ENCODE data around the gene OLIG2.
A peak's percentile ranks its signal among the peaks of the same experiment; 100 is the strongest.

The OLIG2 gene

DNA sequence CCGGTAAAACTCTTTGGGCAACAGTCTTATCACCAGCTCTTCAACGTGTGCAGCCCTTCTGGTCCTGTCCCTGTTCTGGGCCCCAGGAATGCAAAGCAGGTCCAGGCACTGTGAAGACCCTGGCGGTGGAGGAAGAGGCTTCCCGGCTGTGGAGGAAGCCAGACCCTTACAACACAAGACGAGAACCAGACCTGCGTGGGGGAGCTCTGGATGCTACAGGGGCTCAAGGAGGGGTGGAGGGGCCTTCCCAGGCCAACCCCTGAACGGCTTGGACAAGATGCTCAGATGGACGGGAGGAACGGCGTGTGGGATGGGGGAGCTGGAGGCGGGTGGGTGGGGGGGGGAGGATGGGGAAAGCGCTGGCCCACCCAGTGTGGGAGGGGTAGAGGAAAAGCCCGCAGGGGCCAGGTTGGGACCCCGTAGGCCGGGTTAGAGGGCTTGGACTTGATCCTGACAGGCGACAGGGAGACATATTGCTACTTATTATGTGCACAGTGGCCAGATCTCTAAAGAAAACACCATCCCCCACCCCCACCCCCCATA lies 5.1 kb upstream of the OLIG2 start:
- DNase-seq: no peak

DNA sequence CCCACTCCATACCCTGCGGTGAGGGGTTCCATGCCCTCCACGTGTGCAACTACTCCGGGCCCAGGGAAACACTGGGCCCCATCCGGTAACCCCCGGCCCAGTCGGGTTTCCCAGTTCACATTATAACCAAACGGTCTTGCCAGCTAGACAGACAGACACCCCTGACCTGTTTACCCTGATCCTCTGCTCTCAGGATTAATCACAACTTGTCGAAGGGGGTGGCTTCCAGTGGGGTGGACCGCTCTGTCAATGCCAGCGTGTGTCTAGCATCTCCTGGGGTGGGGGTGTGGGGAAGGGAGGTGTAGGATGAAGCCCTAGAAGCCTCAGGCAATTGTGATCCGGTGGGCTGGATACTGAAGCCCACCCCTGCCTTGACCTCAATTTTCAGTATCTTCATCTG lies 4.6 kb upstream of the OLIG2 start:
- DNase-seq: no peak

DNA sequence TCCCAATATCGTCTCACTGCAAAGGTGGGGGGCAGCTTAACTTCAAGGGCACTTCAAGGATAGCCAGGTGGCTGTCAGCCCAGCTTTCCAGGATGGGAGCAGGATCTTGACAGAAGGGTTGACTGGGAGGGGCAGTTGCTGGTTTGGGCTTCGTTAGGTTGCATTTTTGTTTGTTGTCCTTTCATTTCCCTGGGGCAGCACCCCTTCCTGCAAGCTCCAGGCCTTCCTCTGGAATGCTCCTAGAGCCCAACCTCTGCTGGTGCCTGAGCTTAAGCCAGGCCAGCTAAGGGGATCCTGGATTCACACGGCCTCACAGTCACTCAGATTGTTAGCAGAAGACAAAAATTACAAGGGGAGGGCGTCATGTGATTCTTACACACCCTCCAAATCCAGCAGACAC lies 4.1 kb upstream of the OLIG2 start:
- DNase-seq: no peak

DNA sequence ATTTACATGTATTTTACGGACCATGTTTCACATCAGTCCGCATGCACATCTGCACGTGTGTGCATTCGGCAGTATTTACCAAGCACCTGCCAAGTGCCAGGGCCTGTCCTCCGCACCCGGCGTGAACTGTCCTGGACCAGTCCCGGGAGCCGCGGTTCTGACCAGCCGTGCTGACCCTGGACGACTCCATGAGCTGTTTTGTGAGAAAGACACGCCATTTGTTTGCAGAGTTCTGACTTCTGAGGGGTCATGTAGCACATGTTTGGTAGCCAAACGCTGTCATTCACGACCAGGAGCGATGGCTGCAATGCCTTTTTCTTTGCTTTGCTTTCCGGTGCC lies 3.3 kb upstream of the OLIG2 start:
- no peak for DNase-seq

DNA sequence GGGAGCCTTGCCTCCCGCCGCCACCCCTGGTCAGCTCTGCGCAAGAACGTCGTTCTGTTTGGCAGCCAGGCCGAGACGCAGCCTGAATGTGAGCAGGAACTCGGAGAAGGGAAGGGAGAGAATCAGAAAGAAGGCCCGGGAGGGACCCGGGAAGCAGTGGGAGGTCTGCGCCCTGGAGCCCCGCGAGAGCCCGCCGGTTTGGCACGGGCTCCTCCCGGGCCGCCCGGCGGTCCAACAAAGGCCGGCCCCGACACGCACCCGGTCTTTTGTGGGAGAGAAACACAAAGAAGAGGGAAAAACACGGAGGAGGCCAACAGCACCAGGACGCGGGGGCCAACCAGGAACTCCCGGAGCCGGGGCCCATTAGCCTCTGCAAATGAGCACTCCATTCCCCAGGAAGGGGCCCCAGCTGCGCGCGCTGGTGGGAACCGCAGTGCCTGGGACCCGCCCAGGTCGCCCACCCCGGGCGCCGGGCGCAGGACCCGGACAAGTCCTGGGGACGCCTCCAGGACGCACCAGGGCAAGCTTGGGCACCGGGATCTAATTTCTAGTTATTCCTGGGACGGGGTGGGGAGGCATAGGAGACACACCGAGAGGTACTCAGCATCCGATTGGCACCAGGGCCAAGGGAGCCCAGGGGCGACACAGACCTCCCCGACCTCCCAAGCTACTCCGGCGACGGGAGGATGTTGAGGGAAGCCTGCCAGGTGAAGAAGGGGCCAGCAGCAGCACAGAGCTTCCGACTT lies 2.7 kb upstream of the OLIG2 start:
- DNase-seq: no peak

DNA sequence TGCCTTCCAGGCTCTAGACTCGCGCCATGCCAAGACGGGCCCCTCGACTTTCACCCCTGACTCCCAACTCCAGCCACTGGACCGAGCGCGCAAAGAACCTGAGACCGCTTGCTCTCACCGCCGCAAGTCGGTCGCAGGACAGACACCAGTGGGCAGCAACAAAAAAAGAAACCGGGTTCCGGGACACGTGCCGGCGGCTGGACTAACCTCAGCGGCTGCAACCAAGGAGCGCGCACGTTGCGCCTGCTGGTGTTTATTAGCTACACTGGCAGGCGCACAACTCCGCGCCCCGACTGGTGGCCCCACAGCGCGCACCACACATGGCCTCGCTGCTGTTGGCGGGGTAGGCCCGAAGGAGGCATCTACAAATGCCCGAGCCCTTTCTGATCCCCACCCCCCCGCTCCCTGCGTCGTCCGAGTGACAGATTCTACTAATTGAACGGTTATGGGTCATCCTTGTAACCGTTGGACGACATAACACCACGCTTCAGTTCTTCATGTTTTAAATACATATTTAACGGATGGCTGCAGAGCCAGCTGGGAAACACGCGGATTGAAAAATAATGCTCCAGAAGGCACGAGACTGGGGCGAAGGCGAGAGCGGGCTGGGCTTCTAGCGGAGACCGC lies 2.0 kb upstream of the OLIG2 start:
- DNase-seq: no peak

DNA sequence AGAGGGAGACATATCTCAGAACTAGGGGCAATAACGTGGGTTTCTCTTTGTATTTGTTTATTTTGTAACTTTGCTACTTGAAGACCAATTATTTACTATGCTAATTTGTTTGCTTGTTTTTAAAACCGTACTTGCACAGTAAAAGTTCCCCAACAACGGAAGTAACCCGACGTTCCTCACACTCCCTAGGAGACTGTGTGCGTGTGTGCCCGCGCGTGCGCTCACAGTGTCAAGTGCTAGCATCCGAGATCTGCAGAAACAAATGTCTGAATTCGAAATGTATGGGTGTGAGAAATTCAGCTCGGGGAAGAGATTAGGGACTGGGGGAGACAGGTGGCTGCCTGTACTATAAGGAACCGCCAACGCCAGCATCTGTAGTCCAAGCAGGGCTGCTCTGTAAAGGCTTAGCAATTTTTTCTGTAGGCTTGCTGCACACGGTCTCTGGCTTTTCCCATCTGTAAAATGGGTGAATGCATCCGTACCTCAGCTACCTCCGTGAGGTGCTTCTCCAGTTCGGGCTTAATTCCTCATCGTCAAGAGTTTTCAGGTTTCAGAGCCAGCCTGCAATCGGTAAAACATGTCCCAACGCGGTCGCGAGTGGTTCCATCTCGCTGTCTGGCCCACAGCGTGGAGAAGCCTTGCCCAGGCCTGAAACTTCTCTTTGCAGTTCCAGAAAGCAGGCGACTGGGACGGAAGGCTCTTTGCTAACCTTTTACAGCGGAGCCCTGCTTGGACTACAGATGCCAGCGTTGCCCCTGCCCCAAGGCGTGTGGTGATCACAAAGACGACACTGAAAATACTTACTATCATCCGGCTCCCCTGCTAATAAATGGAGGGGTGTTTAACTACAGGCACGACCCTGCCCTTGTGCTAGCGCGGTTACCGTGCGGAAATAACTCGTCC lies 1.3 kb upstream of the OLIG2 start:
- no peak for DNase-seq

DNA sequence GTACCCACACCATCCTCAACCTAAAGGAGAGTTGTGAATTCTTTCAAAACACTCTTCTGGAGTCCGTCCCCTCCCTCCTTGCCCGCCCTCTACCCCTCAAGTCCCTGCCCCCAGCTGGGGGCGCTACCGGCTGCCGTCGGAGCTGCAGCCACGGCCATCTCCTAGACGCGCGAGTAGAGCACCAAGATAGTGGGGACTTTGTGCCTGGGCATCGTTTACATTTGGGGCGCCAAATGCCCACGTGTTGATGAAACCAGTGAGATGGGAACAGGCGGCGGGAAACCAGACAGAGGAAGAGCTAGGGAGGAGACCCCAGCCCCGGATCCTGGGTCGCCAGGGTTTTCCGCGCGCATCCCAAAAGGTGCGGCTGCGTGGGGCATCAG lies 638 bp upstream of the OLIG2 start:
- no peak for DNase-seq

DNA sequence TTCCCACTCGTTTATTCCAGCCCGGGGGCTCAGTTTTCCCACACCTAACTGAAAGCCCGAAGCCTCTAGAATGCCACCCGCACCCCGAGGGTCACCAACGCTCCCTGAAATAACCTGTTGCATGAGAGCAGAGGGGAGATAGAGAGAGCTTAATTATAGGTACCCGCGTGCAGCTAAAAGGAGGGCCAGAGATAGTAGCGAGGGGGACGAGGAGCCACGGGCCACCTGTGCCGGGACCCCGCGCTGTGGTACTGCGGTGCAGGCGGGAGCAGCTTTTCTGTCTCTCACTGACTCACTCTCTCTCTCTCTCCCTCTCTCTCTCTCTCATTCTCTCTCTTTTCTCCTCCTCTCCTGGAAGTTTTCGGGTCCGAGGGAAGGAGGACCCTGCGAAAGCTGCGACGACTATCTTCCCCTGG lies 716 bp downstream of the OLIG2 start:
- no peak for DNase-seq

DNA sequence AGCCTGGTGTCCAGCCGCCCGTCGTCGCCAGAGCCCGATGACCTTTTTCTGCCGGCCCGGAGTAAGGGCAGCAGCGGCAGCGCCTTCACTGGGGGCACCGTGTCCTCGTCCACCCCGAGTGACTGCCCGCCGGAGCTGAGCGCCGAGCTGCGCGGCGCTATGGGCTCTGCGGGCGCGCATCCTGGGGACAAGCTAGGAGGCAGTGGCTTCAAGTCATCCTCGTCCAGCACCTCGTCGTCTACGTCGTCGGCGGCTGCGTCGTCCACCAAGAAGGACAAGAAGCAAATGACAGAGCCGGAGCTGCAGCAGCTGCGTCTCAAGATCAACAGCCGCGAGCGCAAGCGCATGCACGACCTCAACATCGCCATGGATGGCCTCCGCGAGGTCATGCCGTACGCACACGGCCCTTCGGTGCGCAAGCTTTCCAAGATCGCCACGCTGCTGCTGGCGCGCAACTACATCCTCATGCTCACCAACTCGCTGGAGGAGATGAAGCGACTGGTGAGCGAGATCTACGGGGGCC lies 1.2 kb downstream of the OLIG2 start:
- DNase-seq: no peak

DNA sequence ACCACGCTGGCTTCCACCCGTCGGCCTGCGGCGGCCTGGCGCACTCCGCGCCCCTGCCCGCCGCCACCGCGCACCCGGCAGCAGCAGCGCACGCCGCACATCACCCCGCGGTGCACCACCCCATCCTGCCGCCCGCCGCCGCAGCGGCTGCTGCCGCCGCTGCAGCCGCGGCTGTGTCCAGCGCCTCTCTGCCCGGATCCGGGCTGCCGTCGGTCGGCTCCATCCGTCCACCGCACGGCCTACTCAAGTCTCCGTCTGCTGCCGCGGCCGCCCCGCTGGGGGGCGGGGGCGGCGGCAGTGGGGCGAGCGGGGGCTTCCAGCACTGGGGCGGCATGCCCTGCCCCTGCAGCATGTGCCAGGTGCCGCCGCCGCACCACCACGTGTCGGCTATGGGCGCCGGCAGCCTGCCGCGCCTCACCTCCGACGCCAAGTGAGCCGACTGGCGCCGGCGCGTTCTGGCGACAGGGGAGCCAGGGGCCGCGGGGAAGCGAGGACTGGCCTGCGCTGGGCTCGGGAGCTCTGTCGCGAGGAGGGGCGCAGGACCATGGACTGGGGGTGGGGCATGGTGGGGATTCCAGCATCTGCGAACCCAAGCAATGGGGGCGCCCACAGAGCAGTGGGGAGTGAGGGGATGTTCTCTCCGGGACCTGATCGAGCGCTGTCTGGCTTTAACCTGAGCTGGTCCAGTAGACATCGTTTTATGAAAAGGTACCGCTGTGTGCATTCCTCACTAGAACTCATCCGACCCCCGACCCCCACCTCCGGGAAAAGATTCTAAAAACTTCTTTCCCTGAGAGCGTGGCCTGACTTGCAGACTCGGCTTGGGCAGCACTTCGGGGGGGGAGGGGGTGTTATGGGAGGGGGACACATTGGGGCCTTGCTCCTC lies 1.9 kb downstream of the OLIG2 start:
- DNase-seq: no peak

DNA sequence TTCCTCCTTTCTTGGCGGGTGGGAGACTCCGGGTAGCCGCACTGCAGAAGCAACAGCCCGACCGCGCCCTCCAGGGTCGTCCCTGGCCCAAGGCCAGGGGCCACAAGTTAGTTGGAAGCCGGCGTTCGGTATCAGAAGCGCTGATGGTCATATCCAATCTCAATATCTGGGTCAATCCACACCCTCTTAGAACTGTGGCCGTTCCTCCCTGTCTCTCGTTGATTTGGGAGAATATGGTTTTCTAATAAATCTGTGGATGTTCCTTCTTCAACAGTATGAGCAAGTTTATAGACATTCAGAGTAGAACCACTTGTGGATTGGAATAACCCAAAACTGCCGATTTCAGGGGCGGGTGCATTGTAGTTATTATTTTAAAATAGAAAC lies 2.5 kb downstream of the OLIG2 start:
- no peak for DNase-seq

DNA sequence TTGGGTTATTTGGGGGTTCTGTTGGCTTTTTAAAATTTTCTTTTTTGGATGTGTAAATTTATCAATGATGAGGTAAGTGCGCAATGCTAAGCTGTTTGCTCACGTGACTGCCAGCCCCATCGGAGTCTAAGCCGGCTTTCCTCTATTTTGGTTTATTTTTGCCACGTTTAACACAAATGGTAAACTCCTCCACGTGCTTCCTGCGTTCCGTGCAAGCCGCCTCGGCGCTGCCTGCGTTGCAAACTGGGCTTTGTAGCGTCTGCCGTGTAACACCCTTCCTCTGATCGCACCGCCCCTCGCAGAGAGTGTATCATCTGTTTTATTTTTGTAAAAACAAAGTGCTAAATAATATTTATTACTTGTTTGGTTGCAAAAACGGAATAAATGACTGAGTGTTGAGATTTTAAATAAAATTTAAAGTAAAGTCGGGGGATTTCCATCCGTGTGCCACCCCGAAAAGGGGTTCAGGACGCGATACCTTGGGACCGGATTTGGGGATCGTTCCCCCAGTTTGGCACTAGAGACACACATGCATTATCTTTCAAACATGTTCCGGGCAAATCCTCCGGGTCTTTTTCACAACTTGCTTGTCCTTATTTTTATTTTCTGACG lies 3.1 kb downstream of the OLIG2 start:
- peak; percentile 48 for DNase-seq

DNA sequence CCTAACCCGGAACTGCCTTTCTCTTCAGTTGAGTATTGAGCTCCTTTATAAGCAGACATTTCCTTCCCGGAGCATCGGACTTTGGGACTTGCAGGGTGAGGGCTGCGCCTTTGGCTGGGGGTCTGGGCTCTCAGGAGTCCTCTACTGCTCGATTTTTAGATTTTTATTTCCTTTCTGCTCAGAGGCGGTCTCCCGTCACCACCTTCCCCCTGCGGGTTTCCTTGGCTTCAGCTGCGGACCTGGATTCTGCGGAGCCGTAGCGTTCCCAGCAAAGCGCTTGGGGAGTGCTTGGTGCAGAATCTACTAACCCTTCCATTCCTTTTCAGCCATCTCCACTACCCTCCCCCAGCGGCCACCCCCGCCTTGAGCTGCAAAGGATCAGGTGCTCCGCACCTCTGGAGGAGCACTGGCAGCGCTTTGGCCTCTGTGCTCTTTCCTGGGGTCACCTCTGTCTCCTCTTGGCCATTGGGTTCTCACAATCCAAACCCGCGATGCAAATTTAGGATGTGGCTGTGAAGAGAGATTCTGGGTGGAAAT lies 3.7 kb downstream of the OLIG2 start:
- DNase-seq: no peak

DNA sequence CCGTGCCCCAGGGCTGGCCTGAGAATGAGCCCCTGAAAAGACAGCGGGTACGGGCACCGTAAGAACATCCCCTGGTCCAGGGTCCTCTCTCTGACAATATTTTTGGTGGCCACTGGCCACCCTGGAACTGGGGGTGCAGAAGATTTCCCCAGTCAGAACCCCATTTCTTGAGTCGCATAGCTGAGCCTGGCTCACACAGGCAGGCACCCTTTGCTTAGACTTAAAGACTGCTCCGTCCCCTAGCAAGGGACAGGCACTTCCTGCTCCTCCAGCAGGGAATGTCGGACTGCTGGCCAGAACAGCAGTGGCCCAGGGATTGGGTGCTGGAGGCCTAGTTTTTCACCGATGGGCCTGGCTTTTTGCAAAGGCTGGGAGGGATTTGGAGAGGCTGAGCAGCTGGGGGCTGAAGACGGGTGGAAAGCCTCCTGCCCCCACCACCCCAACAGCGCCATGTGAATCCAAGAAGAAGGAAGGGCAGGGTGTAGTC lies 4.3 kb downstream of the OLIG2 start:
- no peak for DNase-seq

DNA sequence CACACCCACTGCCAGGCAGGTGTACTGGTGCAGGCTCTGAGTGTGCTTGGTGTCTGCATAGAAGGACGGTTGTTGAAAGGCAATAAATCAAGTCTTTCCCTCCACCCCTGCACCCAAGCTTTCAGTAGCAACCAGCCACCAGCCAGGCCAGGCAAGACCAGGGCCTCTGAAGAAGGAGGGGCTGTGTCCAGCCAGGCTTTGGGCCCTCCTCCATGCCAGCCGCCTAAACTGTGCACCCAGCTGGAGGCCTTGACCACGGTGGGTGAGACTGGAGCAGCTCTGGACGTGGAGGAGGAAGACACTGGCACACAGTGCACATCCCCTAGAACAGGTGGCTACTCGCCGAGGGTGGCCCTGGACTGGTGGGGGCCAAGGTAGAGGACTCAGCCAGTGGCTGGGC lies 4.9 kb downstream of the OLIG2 start:
- no peak for DNase-seq

DNA sequence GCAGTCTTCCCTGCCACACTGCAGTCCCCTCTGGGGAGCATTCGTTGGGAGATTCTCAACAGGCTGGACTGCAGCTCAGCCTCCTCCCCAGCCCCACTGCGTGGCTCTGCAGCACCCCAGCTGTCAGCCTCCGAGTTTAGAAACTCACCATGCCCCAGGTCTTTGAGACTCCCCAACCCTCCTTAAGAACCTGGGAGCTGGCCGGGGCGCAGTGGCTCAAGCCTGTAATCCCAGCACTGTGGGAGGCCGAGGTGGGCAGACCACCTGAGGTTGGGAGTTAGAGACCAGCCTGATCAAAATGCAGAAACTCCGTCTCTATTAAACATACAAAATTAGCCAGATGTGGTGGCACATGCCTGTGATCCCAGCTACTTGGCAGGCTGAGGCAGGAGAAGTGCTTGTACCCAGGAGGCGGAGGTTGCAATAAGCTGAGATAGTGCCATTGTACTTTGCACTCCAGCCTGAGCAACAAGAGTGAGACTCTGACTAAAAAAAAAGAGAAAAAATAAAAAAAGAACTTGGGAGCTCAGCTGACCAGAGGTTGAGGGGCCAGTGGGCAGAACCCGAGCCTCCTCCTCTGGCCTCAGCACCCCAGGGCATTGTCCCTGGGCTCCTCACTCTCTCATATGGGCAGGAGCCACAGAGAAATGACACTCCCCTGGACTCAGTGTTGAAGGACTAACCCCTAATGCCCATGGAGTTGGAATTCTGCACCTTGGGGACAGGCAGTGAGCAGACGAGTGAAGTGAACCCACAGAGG lies 5.6 kb downstream of the OLIG2 start:
- DNase-seq: no peak

DNA sequence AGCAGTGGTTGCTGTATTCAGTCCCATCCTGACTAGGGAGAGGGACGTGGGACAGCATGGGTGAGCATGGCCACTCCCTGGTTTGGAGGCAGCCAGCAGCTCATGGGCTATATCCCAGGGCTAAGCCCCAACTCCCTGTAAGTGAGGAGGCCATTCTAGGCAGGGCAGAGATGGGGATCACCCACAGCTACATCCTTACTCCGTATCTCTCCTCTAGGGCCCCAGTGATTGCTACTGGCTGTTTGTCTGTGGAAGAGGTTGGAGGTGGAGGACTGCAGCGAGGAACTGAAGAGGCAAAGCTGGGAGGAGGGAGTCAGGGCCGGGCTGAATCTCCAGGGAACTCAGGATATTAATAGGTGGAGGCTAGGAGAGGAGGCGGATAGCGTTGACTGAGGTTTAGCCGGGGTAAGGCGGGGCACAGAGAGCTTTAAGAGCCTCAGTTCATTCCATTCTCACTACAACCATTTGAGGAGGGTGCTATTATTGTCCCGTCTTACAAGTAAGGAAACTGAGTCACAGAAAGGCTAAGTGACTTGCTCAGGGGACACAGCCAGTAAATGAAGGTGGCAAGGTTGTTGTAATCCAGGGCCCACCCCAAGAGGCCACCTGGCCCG lies 6.8 kb downstream of the OLIG2 start:
- DNase-seq: no peak

DNA sequence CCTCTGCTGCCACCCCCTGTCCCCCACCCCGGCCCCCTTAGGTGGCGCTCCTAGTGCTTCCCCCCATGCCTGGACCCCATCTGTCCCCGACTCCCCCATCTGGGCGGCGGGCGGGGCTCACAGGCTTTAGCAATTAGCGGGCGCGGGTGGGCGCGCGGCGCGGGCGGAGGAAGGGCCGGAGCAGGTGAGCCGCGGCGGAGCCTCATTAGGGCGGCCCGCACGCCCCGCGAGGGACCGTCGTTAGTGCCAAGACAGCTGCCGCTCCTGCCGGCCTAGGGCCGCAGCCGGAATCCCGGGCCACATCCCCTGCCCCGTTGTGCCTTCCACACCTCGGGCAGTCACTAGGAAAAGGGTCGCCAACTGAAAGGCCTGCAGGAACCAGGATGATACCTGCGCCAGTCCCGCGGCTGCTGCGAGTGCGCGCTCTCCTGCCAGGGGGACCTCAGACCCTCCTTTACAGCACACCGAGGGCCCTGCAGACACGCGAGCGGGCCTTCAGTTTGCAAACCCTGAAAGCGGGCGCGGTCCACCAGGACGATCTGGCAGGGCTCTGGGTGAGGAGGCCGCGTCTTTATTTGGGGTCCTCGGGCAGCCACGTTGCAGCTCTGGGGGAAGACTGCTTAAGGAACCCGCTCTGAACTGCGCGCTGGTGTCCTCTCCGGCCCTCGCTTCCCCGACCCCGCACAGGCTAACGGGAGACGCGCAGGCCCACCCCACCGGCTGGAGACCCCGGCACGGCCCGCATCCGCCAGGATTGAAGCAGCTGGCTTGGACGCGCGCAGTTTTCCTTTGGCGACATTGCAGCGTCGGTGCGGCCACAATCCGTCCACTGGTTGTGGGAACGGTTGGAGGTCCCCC lies 7.6 kb downstream of the OLIG2 start:
- DNase-seq: no peak
